HepG2 (cell line): ENCODE measurements around the gene CBLN4. TPM values are rescaled to one million over a fixed set of nuclear protein-coding genes. Genes with fewer than 3 reads are reported as not detected.

ENCODE experiments used
- ATAC-seq: fragments of 200-7000 bp; cut with Tn5 transposase; 3 replicates; pipeline ENCODE4 v1.9.1; 2020; ENCODE audit warnings: mild to moderate bottlenecking, moderate library complexity
- BruUV-seq: library from RNA; stranded (reverse); fragments of 400-500 nt; replicated peaks from 2 replicates; lab custom pipeline; 2021; lab: Mats Ljungman, UMichigan
- CTCF ChIA-PET: fragments of 300-600 bp; formaldehyde crosslinking; extraction: SDS; loops from one replicate; lab custom pipeline; 2021; ENCODE audit warnings: low total read pairs, inconsistent platforms, low intra/inter-chr PET ratio; lab: Yijun Ruan, JAX
- POLR2A ChIA-PET: fragments of 350-600 bp; sonication (Branson Sonifier 250); formaldehyde crosslinking; loops from one replicate; lab custom pipeline; 2020; ENCODE audit warnings: antibody characterized with exemption, inconsistent platforms; lab: Yijun Ruan, JAX
- DNase-seq: peaks from one replicate; pipeline ENCODE4 v3.0.0-alpha.2; 2015; ENCODE audit warnings: low spot score
- FAIRE-seq: peaks from 3 replicates; lab custom pipeline; 2011; peaks lifted over from hg19 to GRCh38; lab: Jason Lieb, UNC
- H2AFZ ChIP-seq: one replicate; pipeline ENCODE4 v1.6.1; 2011; ENCODE audit warnings: low read length, inconsistent platforms
- H3K27ac ChIP-seq: fragments of 300-600 bp; 3 replicates; pipeline ENCODE4 v1.8.0; 2011; ENCODE audit warnings: mixed run types, mild to moderate bottlenecking, mixed read lengths, low read length, inconsistent platforms; ENCODE audit not compliant: insufficient read depth; ENCODE audit errors: extremely low read length
- H3K27me3 ChIP-seq, 2 experiments: fragments of 200-600 bp in 1 of 2; 2 replicates in 1 of 2; 3 replicates in 1 of 2; pipeline versions ENCODE4 v1.6.0 to v1.8.0; 2011; ENCODE audit warnings: low read length in 2 of 2, mild to moderate bottlenecking in 2 of 2, moderate library complexity in 2 of 2, inconsistent platforms in 1 of 2; ENCODE audit not compliant: insufficient read depth in 2 of 2, control insufficient read depth in 1 of 2
- H3K36me3 ChIP-seq, 2 experiments: fragments of 200-600 bp in 1 of 2; replicated peaks in 1 of 2; 2 replicates in 1 of 2; 3 replicates in 1 of 2; pipeline versions ENCODE4 v1.5.1 to v1.8.0; 2011; ENCODE audit warnings: low read length in 2 of 2, inconsistent platforms in 1 of 2; ENCODE audit not compliant: insufficient read depth in 2 of 2, control insufficient read depth in 1 of 2
- H3K4me1 ChIP-seq: 2 replicates; pipeline ENCODE4 v1.5.1; 2012; ENCODE audit warnings: low read length, inconsistent platforms; ENCODE audit not compliant: insufficient read depth
- H3K4me2 ChIP-seq: 2 replicates; pipeline ENCODE4 v1.6.0; 2011; ENCODE audit warnings: low read depth, low read length, inconsistent platforms
- H3K4me3 ChIP-seq, 3 experiments: fragments of 200-600 bp in 1 of 3; sonication (generic), shearing (Covaris generic) in 1 of 3; replicated peaks in 1 of 3; 2 replicates each; pipeline ENCODE4 v1.5.1; 2011 to 2016; ENCODE audit warnings: low read length in 3 of 3, inconsistent platforms in 2 of 3, low read depth in 2 of 3, mild to moderate bottlenecking in 2 of 3, control low read depth in 1 of 3, mixed read lengths in 1 of 3; ENCODE audit not compliant: insufficient read depth in 1 of 3
- H3K79me2 ChIP-seq: one replicate; pipeline ENCODE4 v1.6.1; 2011; ENCODE audit warnings: low read length, inconsistent platforms; ENCODE audit not compliant: insufficient read depth
- H3K9ac ChIP-seq: 2 replicates; pipeline ENCODE4 v1.6.0; 2011; ENCODE audit warnings: mild to moderate bottlenecking, low read depth, low read length, inconsistent platforms; ENCODE audit not compliant: insufficient read depth
- H3K9me3 ChIP-seq: 2 replicates; pipeline ENCODE4 v1.5.1; 2012; ENCODE audit warnings: mild to moderate bottlenecking, low read length
- H4K20me1 ChIP-seq: 2 replicates; pipeline ENCODE4 v1.6.0; 2011; ENCODE audit warnings: inconsistent platforms, mild to moderate bottlenecking, low read length, moderate library complexity; ENCODE audit not compliant: insufficient read depth
- CCDC6 ChIP-seq: sonication (generic); formaldehyde crosslinking; IDR thresholded peaks from 2 replicates; pipeline ENCODE4 v1.8.1; 2022; ENCODE audit warnings: mild to moderate bottlenecking, missing genetic modification reagents, moderate library complexity
- GLMP ChIP-seq: sonication (generic); formaldehyde crosslinking; IDR thresholded peaks from 2 replicates; pipeline ENCODE4 v1.9.0; 2021; ENCODE audit warnings: missing genetic modification reagents, mild to moderate bottlenecking, borderline replicate concordance
- ZBTB33 ChIP-seq: sonication (generic); formaldehyde crosslinking; IDR thresholded peaks from 2 replicates; pipeline ENCODE4 v1.4.0; 2020; ENCODE audit warnings: missing genetic modification reagents
- ZNF570 ChIP-seq: sonication (generic); formaldehyde crosslinking; IDR thresholded peaks from 2 replicates; pipeline ENCODE4 v1.4.0; 2020; ENCODE audit warnings: mild to moderate bottlenecking, missing genetic modification reagents, borderline replicate concordance
- ZNF615 ChIP-seq: sonication (generic); formaldehyde crosslinking; IDR thresholded peaks from 2 replicates; pipeline ENCODE4 v1.5.0; 2020; ENCODE audit warnings: mild to moderate bottlenecking, missing genetic modification reagents, borderline replicate concordance
- ZSCAN9 ChIP-seq: IDR thresholded peaks from 2 replicates; pipeline ENCODE4 v1.6.1; 2016; ENCODE audit warnings: borderline replicate concordance
- WGBS: methylation state at CpG from one replicate; pipeline ENCODE4 v1.1.6; 2017; ENCODE audit warnings: low lambda C conversion rate; 5-methylcytosine and 5-hydroxymethylcytosine counted together
- in situ Hi-C: cut with HindIII; loops from 2 replicates; pipeline ENCODE4 v1.10.0; 2017; ENCODE audit warnings: low pct_unique_long_range_greater_than_20kb; ENCODE audit not compliant: extremely low pct_ligation_motif_present
- intact Hi-C: fragments of 100-400 bp; cut with micrococcal nuclease; formaldehyde crosslinking; loops from one replicate; pipeline ENCODE4 v1.10.0; 2022; ENCODE audit not compliant: unreplicated experiment
- polyA plus RNA-seq, 8 experiments: library from polyadenylated mRNA; depleted of rRNA in 3 of 8; stranded (reverse) in 7 of 8; unstranded in 1 of 8; fragments of >200 nt; fragmentation: Illumina TruSeq in 4 of 8; extraction: Trizol in 4 of 8; gene quantifications; 2 replicates each; pipeline versions ENCODE4 v1.2.1 to v1.2.3, GENCODE V29; 2011 to 2016; ENCODE audit warnings: low read depth in 4 of 8, missing spikeins in 1 of 8, mixed read lengths in 1 of 8; ENCODE audit not compliant: insufficient read depth in 1 of 8
- total RNA-seq, 5 experiments: library from RNA; depleted of rRNA; stranded (reverse); fragments of >200 nt; fragmentation: Illumina TruSeq; extraction: Trizol; gene quantifications; 2 replicates each; pipeline ENCODE4 v1.2.3, GENCODE V29; 2016; ENCODE audit warnings: low read depth in 1 of 5

Gene CBLN4
- total and polyA plus RNA-seq, 2 of the 13 experiments (the other 11 are each of a cell fraction or from before 2014, with no cell fraction given), result not detected

DNA sequence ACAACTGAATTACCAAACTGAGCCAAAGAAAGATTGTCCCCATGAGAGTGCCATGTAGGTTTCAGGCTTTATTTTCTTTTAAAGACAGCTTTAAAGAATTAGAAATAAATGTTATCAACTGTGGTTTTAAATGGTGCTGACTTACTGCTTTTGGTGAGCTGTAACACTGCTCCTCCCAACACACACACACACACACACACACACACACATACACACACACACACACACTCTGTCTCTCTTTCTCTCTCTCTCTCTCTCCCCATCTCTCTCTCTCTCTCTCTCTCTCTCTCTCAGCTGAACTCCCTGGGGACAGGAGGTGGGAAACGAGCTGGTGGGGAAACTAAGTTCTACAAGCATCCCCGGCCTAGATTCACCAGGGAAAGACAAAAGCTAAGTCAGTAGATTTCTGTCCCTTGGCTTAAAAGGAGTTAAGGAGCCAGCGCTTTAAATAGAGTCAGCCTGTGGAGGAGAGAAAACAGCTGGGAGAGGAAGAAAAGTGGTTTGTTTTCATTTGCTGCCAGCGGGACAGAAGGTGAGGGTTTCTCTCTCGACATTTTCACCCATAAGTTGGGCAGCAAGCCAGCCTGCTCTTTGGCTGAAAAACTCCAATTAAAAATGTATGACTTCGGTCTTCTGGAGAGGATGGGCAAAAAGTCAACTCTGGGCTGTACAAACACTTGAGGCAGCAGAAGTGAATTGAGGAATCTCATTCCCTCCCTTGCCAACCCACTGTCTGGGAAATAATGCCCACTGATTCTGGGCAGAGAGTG, 27.4 kb downstream of the CBLN4 start (continued):
- TF ChIP-seq GLMP (CRISPR knock-in tag), result no peak
- no peak for TF ChIP-seq ZBTB33 (CRISPR knock-in tag)
- no peak for TF ChIP-seq CCDC6 (CRISPR knock-in tag)
- no peak for TF ChIP-seq ZNF615 (CRISPR knock-in tag)

DNA sequence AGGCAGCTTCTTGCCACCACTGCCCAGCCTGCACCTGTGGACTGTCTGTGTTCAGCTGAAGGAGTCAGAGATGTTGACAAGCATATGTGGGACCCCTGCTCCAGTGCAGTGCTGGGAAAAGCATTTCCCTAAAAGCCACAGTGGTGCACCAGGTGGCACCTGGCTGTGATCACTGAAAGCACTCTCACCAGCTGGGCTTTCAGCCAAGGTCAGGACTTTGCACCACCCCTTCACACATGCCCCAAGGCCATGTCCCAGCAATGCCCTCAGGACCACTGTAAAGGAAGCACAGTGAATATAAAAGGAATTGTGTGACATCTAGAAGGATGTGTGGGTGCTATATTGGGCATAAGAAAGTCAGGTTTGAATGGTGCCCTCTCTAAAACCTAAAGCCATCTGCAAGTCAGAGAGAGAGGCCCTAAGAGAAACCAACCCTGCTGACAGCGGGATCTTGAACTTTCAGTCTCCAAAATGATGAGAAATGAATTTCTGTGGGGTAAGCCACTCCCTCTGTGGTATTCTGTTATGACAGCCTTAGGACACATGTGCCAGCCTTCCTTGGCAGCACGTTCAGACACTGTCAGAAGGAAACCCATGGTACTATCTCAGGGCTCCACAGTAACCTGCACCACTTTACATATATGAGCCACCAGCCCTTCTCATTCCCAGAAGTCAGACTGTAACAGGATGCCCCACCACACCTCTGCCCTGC, 30.7 kb downstream of the CBLN4 start:
- FAIRE-seq (no peak), ATAC-seq (no peak; the same call in 2 of the 3 replicates)
- no peaks in the 10 kb centered on the region for H3K79me2 ChIP-seq
- no peaks in the 10 kb centered on the region for H3K27me3 ChIP-seq
- intact Hi-C loops, result no loop called here
- H3K36me3 ChIP-seq, result no peaks in the 10 kb centered on the region
- H3K9ac ChIP-seq, result no peak overlapping the region
- no peak overlapping the region for H2AFZ ChIP-seq
- no peak overlapping the region for H3K27ac ChIP-seq
- peaks cover 100% of the 10 kb centered on the region for H3K9me3 ChIP-seq
- TF ChIP-seq ZNF570 (CRISPR knock-in tag), result no peak
- TF ChIP-seq ZSCAN9 (CRISPR knock-in tag), result no peak
- TF ChIP-seq, all 625 proteins: peak for 0
- ChIA-PET CTCF (no interaction called here), POLR2A (no interaction called here)
- H3K4me1 ChIP-seq, result no peaks in the 10 kb centered on the region
- H3K4me3 ChIP-seq, result no peak overlapping the region
- no peaks in the 10 kb centered on the region for H4K20me1 ChIP-seq
- H3K4me2 ChIP-seq, result no peak overlapping the region
- BruUV-seq, result no TSS peak
- no peak for DNase-seq
- in situ Hi-C loops, result no loop called here
- WGBS, result 0% methylated on average over 2 of the region's 2 CpGs
